GM18909 (cell line): Measurements from ENCODE around the gene USH2A.
A peak's percentile ranks its signal among the peaks of the same experiment; 100 is the strongest.
"Not testable (repeated sequence)": the region's sequence is repeated elsewhere in the genome, so short reads cannot be mapped to it uniquely, and the experiment has no call there.

Experiments
- ATAC-seq: cut with Tn5 transposase; IDR thresholded peaks from one replicate; pipeline ENCODE4 v1.9.1; 2021; ENCODE audit warnings: mild to moderate bottlenecking; ENCODE audit not compliant: unreplicated experiment, poor library complexity

USH2A gene

GRCh38 chr1:216153130-216153529 lies 270.1 kb downstream of the USH2A start:
- no peak for ATAC-seq

- not testable (repeated sequence) for ATAC-seq
Observed at GRCh38 chr1:216145451-216146018, 277.7 kb downstream of the USH2A start.

GRCh38 chr1:216144661-216145450 lies 278.4 kb downstream of the USH2A start:
- ATAC-seq: no peak

- no peak for ATAC-seq
Observed at GRCh38 chr1:216142921-216143320, 280.3 kb downstream of the USH2A start.

GRCh38 chr1:216140730-216141524 lies 282.3 kb downstream of the USH2A start:
- no peak for ATAC-seq

- no peak for ATAC-seq
Observed at GRCh38 chr1:216124192-216124781, 299.0 kb downstream of the USH2A start.

GRCh38 chr1:216123446-216124191 lies 299.6 kb downstream of the USH2A start:
- ATAC-seq: no peak

GRCh38 chr1:216119600-216119999 lies 303.6 kb downstream of the USH2A start:
- ATAC-seq: peak; percentile 71

- ATAC-seq: no peak
Observed at GRCh38 chr1:216114180-216114579, 309.1 kb downstream of the USH2A start.

GRCh38 chr1:216113181-216113580 lies 310.1 kb downstream of the USH2A start:
- no peak for ATAC-seq

GRCh38 chr1:216111842-216112241 lies 311.4 kb downstream of the USH2A start:
- no peak for ATAC-seq

- no peak for ATAC-seq
Observed at GRCh38 chr1:216095400-216095799, 327.8 kb downstream of the USH2A start.

- no peak for ATAC-seq
Observed at GRCh38 chr1:216090556-216090955, 332.7 kb downstream of the USH2A start.

GRCh38 chr1:216086678-216087077 lies 336.6 kb downstream of the USH2A start:
- ATAC-seq: no peak

- no peak for ATAC-seq
Observed at GRCh38 chr1:216081445-216081844, 341.8 kb downstream of the USH2A start.

- ATAC-seq: no peak
Observed at GRCh38 chr1:216076751-216077150, 346.5 kb downstream of the USH2A start.

GRCh38 chr1:216075339-216075738 lies 347.9 kb downstream of the USH2A start:
- ATAC-seq: no peak

- no peak for ATAC-seq
Observed at GRCh38 chr1:216073793-216074595, 349.3 kb downstream of the USH2A start.

- ATAC-seq: no peak
Observed at GRCh38 chr1:216071262-216071661, 352.0 kb downstream of the USH2A start.
